ENCODE measurements around the gene EFHC2.

EFHC2 gene

GRCh38 chrX:44175455-44175854 lies 168.0 kb downstream of the EFHC2 start:
- no peak overlapping the region for H3K4me3 ChIP-seq (ENCODE audit: low read depth, low read length)
- CTCF ChIA-PET: no interaction called here
- no peak for DNase-seq (ENCODE audit: low read depth, low spot score)
- POLR2A ChIA-PET: no interaction called here
- no peak for TF ChIP-seq CTCF (IDR thresholded peaks at IDR 0.05; ENCODE audit: insufficient read depth, low read length, missing control alignments)

GRCh38 chrX:44174061-44174460 lies 169.4 kb downstream of the EFHC2 start:
- ChIA-PET CTCF (no interaction called here), POLR2A (no interaction called here)
- DNase-seq (ENCODE audit: low read depth, low spot score): no peak
- no peak for TF ChIP-seq CTCF (IDR thresholded peaks at IDR 0.05; ENCODE audit: insufficient read depth, low read length, missing control alignments)
- no peak overlapping the region for H3K4me3 ChIP-seq (ENCODE audit: low read depth, low read length)

- ChIA-PET CTCF (no interaction called here), POLR2A (no interaction called here)
- no peak overlapping the region for H3K4me3 ChIP-seq (ENCODE audit: low read depth, low read length)
- DNase-seq (ENCODE audit: low read depth, low spot score): no peak
- TF ChIP-seq CTCF (IDR thresholded peaks at IDR 0.05; ENCODE audit: insufficient read depth, low read length, missing control alignments): no peak
Observed at GRCh38 chrX:44173219-44173618, 170.3 kb downstream of the EFHC2 start.

GRCh38 chrX:44167116-44167515 lies 176.4 kb downstream of the EFHC2 start:
- CTCF ChIA-PET: no interaction called here
- no peak for TF ChIP-seq CTCF (IDR thresholded peaks at IDR 0.05; ENCODE audit: insufficient read depth, low read length, missing control alignments)
- H3K4me3 ChIP-seq (ENCODE audit: low read depth, low read length): no peak overlapping the region
- POLR2A ChIA-PET: no interaction called here
- no peak for DNase-seq (ENCODE audit: low read depth, low spot score)

- CTCF ChIA-PET: no interaction called here
- H3K4me3 ChIP-seq (ENCODE audit: low read depth, low read length): no peak overlapping the region
Observed at GRCh38 chrX:44162964-44163475, 180.5 kb downstream of the EFHC2 start.

GRCh38 chrX:44157858-44158257 lies 185.6 kb downstream of the EFHC2 start:
- CTCF ChIA-PET: no interaction called here
- POLR2A ChIA-PET: no interaction called here
- no peak overlapping the region for H3K4me3 ChIP-seq (ENCODE audit: low read depth, low read length)
- no peak for DNase-seq (ENCODE audit: low read depth, low spot score)
- no peak for TF ChIP-seq CTCF (IDR thresholded peaks at IDR 0.05; ENCODE audit: insufficient read depth, low read length, missing control alignments)

More at GRCh38 chrX:44162964-44163475, 180.5 kb downstream of the EFHC2 start:
- DNase-seq (ENCODE audit: low read depth, low spot score): no peak
- POLR2A ChIA-PET: no interaction called here
- TF ChIP-seq CTCF (IDR thresholded peaks at IDR 0.05; ENCODE audit: insufficient read depth, low read length, missing control alignments): no peak
